Heart left ventricle (tissue), 13 donors: ENCODE measurements around the gene RPL7A.

Source experiments
- CTCF ChIP-seq, 12 donors: fragments of 200-600 bp; sonication (generic) in 4 of 12; IDR thresholded peaks; one replicate each; pipeline versions ENCODE4 v1.5.0 to v1.8.0; 2018 to 2022; ENCODE audit warnings: antibody characterized with exemption in 12 of 12, mild to moderate bottlenecking in 5 of 12
- POLR2A ChIP-seq, 2 donors: fragments of 450-650 bp; IDR thresholded peaks; one replicate each; pipeline ENCODE4 v1.6.1; 2017; ENCODE audit warnings: antibody characterized with exemption in 2 of 2, mild to moderate bottlenecking in 2 of 2, moderate library complexity in 2 of 2
- donor health status: ischemic (EF 13 %, LVEDD 7.1; RV severe dilation, severe dysfunction).
- donor health status: DM: no; HTN: yes; CAD: no.
- donor health status: DM: no; HTN: no; CAD: no.
- donor health status: ischemic (EF 25% LVEDD 6.9; RV normal size, moderate dysfunction).
- donor health status: ischemic (EF 25% LVEDD 5.7; RV mildly dilated, moderate dysfunction).
- donor health status: ischemic (EF 35%, LVEDD 5.7; RV mildly dilated, moderate dysfunction).
- donor health status: nonischemic (EF 11% LVEDD 7.7; RV severe dilation, severe dysfunction).
- donor health status: DM: yes; HTN: yes; CAD: no.
- donor health status: PGD.
- donor health status: ischemic (EF 29% LVEDD 5.4; RV normal size, mild dysfunction).
- donor health status: nonischemic (EF 23%, LVEDD 6.1; RV moderate dilation, normal function).

DNA sequence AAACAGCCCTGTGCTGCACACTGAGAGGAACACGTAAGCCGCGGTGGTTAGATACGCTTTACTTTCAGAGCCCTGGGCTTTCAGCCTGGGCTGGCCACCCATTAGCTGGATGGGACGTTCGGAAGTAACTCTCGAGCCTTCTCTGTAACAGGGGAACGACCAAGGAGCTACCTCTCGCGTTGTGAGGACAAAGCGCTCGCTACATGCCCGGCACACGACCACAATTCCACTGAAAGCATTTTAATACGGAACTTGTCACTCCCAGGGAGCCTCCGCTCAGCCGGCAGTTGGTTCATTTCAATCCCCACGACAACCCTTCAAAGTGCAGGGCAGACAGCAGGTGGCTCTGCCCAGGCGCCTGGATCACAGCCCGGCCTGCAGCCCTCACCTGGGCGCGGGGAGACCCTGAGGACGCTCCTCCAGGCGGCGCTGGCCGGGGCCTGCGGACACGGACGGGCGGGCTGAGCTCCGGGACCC, 7.9 kb downstream of the RPL7A start:
- TF ChIP-seq CTCF (IDR thresholded peaks at IDR 0.05) (no peak), POLR2A (IDR thresholded peaks at IDR 0.05) (no peak)
